Left hindlimb (tissue), 1 donor: ENCODE results near the gene INSYN1.
"Not testable (repeated sequence)": the region's sequence is repeated elsewhere in the genome, so short reads cannot be mapped to it uniquely, and the experiment has no call there.

Experiments used
- DNase-seq: peaks from one replicate; pipeline ENCODE4 v3.0.0-alpha.2; 2018

The INSYN1 gene

GRCh38 chr15:73710321-73710720 lies 42.8 kb downstream of the INSYN1 start:
- no peak for DNase-seq

GRCh38 chr15:73709686-73710085 lies 43.5 kb downstream of the INSYN1 start:
- no peak for DNase-seq

GRCh38 chr15:73709241-73709640 lies 43.9 kb downstream of the INSYN1 start:
- no peak for DNase-seq

- no peak for DNase-seq
Measured at GRCh38 chr15:73708691-73709090, 44.5 kb downstream of the INSYN1 start.

GRCh38 chr15:73704869-73705645 lies 48.1 kb downstream of the INSYN1 start:
- peak; percentile 66 for DNase-seq

- not testable (repeated sequence) for DNase-seq
Measured at GRCh38 chr15:73704142-73704868, 48.8 kb downstream of the INSYN1 start.

GRCh38 chr15:73703601-73704000 lies 49.5 kb downstream of the INSYN1 start:
- not testable (repeated sequence) for DNase-seq

GRCh38 chr15:73702311-73703239 lies 50.6 kb downstream of the INSYN1 start:
- not testable (repeated sequence) for DNase-seq

GRCh38 chr15:73700041-73700842 lies 52.9 kb downstream of the INSYN1 start:
- DNase-seq = peak; percentile 64

- no peak for DNase-seq
Measured at GRCh38 chr15:73699249-73700040, 53.7 kb downstream of the INSYN1 start.

- peak; percentile 96 for DNase-seq
Measured at GRCh38 chr15:73697033-73697467, 56.1 kb downstream of the INSYN1 start.

GRCh38 chr15:73696641-73697001 lies 56.5 kb downstream of the INSYN1 start:
- DNase-seq = no peak

GRCh38 chr15:73695773-73696640 lies 57.1 kb downstream of the INSYN1 start:
- DNase-seq = no peak

- DNase-seq = no peak
Measured at GRCh38 chr15:73694419-73694818, 58.7 kb downstream of the INSYN1 start.

GRCh38 chr15:73691396-73691795 lies 61.8 kb downstream of the INSYN1 start:
- no peak for DNase-seq

- no peak for DNase-seq
Measured at GRCh38 chr15:73688455-73688854, 64.7 kb downstream of the INSYN1 start.

- DNase-seq = no peak
Measured at GRCh38 chr15:73687351-73687750, 65.8 kb downstream of the INSYN1 start.

- DNase-seq = no peak
Measured at GRCh38 chr15:73686781-73687256, 66.3 kb downstream of the INSYN1 start.

- DNase-seq = no peak
Measured at GRCh38 chr15:73685981-73686380, 67.2 kb downstream of the INSYN1 start.
